ENCODE results near the gene BDH1.
"Not testable (repeated sequence)": the region's sequence is repeated elsewhere in the genome, so short reads cannot be mapped to it uniquely, and the experiment has no call there.

Gene BDH1, protein sequence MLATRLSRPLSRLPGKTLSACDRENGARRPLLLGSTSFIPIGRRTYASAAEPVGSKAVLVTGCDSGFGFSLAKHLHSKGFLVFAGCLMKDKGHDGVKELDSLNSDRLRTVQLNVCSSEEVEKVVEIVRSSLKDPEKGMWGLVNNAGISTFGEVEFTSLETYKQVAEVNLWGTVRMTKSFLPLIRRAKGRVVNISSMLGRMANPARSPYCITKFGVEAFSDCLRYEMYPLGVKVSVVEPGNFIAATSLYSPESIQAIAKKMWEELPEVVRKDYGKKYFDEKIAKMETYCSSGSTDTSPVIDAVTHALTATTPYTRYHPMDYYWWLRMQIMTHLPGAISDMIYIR

DNA sequence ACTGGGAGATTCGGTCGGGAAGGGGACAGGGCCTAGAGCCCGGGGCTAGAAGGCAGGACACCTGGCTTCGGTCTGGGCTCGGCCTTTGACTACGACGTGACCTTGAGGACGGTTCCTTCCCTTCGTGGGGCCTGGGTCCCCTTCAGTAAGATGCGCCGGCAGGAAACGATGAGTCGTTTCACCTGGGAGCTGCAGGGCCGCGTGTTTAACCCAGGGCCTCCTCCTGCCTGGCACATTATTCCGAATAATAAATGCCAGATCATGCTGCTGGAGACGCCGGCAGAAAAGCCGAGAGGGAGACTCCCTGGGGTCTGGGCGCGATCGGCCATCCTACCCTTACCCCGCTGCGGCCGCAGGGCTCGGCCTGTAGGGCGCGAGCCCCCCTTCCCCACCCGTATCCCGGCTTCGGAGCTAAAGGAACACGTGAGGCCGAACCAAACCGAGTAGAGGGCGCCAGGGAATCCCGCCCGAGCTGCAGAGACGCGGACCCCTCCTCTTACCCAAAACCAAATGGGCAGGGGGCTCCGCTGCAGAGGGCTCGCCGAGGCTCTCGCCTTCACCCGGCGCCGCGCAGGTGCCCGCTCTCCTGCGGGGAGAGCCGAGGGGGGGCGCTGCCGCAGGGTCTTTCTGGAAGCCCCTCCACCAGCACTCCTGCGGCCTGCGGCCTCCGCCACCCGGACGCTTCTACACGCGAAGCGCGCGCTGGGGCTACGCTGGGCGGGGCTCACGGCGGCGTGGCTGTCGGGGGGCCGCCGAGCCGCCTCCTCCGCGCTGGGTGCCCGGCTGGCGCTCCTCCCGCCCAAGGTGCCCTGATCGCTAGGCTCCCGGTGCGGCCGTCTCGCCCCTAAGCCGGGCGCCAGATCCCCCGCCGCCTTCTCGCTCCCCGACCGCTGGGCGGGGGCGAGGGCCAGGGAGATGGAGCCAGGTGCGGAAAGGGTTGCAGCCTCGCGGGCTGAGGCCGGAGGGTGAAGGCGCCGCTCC is at the start of gene BDH1:
BDH1 (minus strand) TSS at position 688 of the 981 bp plus-strand sequence. CDS start 9,525 bp downstream, outside the sequence.
- no peak for DNase-seq (ENCODE audit: low read depth)

DNA sequence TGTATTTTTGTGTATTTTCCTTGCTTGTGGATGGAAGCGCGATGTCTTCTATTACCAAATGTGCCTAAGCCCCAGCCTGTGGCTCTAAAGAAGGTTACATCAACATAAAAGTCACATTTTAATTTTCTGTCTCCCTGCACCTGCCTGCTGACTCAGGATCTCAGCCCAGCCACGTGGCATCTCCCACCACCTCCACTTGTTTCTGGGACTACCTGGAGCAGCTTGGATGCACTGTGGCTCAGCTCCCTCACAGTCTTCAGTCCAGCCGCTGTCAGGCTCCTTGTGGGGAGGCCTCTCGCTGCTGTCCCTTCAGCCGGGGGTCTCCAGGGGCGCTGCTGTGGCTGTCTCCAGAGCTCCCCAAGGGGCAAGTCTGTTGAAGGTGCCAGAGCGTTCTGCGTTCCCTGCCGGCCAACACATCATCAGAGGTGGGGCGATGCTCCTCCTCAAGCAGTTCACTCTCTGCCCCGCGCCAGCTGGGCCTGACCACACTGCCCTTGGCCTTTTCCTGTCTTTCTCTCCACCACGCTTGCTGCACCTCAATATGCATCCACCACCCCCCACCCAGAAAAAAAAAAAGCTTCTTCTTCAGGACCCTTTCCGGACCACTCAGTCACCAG is 47.7 kb upstream of the BDH1 start:
- no peak for DNase-seq (ENCODE audit: low read depth)

DNA sequence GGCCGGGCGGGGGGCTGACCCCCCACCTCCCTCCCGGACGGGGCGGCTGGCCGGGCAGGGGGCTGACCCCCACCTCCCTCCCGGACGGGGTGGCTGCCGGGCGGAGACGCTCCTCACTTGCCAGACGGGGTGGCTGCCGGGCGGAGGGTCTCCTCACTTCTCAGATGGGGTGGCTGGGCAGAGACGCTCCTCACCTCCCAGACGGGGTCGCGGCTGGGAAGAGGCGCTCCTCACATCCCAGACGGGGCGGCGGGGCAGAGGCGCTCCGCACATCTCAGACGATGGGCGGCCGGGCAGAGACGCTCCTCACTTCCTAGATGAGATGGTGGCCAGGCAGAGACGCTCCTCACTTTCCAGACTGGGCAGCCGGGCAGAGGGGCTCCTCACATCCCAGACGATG is 46.6 kb upstream of the BDH1 start:
- DNase-seq (ENCODE audit: low read depth) = not testable (repeated sequence)

DNA sequence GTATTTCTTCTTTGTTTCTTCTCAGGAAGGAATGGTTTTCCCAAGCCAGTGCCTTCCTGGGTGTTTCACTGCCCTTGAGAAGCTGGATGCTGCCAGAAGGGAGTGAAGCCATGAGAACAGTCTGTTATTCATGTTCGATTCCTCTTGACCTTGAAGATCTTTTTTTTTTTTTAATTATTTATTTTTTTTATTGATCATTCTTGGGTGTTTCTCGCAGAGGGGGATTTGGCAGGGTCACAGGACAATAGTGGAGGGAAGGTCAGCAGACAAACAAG is 45.7 kb upstream of the BDH1 start:
- DNase-seq (ENCODE audit: low read depth) = not testable (repeated sequence)

DNA sequence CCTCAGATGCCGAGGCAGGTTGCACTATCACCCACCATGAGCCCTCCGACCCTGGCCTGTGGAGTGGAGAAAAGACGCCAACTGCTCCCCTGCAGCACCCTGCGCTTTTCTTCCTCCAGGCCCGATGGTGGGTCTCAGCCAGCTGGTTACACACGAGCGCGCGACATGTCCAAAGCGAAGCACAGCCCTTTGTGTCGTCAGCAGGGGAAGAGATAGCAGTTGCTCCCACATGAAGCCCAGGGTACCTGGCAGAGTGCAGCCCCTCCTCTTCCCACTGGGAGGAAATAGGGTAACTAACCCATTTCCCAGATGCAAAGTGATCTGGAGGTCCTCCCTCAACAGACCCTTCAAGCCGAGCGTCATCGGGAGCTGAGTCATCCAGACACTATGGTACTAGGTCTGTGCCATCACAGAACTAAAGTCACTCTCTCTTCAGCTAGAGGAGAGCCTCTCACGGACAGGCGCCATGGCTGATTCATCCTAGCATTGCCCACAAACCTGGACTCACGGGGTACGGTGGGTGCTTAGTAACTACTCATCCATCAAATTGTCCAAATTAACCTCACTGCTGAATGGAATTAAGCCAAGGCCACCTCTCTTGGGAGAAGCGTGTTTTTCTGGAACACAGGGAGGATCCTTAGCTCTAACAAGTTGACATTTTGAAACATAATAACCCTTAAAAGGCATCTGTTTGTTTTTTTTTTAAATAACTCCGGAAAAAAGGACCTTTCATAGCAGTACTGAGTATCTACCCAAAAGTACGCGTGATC is 45.2 kb upstream of the BDH1 start:
- DNase-seq (ENCODE audit: low read depth) = peak; percentile 50

DNA sequence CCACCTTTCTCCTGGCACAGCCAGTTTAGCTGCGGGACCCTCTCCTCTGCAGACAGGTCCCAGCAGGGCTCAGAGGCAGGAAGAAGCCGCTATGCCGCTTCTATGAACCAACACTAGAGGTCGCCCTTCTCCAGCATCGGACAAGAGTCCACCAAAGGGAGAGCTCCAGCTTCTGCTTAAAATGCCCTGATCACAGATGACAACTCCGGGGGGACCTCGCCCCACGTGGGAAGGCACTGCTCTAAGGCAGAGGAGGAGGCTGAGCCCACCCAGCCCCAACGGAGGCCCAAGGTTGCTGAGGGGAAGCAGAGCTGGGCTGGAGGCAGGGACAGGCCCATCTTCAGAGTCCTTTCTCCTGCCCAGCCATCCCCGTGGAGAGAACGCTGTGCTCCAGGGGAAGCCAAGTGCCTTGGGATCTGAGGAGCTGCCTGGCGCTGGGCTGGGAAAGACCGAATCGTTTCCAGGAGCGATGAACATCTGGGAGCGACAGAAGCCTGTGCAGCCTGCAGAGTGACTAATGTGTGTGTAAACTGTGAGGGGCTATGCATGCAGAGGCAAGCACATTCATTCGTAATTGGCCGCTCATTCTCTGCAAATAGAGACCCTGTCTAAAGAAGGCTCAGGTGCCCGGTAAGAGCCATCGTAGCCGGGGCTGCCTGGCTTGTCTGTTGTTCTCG is 43.5 kb upstream of the BDH1 start:
- peak; percentile 66 for DNase-seq (ENCODE audit: low read depth)

DNA sequence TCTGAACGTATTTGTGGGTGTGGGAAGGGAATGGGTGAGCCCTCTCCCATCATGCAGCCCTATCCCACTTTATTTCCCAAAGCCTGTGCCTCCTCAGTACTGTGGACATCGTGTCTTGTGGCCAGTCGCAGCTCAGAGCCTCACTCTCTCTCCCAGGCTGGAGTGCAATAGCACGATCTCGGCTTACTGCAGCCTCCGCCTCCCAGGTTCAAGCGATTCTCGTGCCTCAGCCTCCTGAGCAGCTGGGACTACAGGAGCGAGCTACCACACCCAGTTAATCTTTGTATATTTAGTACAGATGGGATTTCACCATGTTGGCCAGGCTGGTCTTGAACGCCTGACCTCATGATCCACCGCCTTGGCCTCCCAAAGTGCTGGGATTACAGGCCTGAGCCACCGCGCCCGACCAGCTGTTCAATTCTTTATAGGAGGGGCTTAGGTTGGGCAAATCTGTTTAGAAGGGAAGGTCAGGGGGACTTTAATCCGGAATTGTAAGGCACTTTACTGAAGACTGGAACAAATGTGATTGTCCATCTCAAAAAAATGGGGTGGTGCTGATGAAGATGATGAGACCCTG is 42.7 kb upstream of the BDH1 start:
- no peak for DNase-seq (ENCODE audit: low read depth)

DNA sequence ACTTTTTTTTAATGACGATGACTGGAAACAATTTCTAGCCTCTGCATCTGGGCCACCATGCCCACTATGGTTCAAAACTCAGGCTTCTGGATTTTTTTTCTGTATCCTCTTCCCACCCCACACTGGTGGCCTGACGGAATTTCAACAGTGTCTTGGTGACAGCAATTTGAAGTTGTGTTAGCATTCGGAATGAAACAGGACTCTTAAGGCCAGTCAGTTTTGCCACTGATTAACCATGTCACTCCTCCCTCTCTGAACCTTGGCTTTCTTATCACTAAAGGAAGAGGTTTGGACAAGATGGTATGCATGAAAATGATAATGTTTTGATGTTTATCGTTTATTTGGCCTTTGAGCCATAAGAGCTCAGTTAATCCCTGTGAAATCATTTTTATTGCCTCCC is 41.6 kb upstream of the BDH1 start:
- DNase-seq (ENCODE audit: low read depth) = no peak

DNA sequence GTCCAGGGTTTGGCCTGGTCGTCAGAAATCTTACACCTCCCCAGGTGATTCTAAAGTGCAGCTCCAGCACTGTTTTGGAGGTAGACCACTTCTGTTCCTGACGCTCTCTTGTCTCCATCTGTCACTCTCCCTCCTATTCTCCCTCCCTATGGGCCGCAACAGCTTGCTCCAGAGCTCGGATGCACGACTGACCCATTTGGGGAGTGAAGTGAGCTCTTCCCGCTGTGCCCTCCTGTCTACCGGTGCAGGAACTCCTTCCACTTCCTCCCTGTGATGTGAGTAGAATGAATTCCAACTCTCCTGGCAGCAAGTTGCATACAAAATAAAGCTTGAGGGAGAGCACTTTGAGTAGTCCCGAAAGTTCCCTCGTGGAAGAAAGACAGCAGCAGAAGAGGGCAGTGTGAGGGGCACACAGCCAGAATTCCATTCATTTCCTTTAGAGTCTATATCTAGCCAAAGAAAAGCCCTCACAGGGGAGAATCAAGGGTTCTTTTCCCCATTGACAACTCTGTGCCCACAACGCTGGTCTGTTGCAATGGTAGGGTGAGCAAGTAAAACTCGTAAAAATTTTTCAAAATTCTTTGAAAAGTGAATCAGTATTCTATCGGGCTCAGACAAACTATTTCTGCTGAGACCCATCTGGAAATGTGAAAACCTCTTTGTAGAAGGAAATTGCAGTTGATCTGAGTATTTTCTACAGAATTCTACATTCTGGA is 39.9 kb upstream of the BDH1 start:
- no peak for DNase-seq (ENCODE audit: low read depth)

DNA sequence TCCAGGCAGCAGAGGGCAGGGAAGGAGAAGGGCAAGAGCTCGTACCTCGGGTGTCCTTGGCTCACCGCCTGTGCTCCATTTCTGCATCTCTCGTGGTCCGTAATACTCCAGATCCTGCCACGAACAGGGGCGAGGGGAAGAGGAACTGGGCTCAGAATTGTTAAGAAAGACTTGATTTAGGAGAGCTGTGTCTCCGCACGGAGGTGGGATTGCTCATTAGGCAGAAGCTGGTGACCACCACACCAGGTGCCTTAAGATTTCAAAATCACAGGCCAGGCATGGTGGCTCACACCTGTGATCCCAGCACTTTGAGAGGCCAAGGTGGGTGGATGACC is 37.2 kb upstream of the BDH1 start:
- no peak for DNase-seq (ENCODE audit: low read depth)

DNA sequence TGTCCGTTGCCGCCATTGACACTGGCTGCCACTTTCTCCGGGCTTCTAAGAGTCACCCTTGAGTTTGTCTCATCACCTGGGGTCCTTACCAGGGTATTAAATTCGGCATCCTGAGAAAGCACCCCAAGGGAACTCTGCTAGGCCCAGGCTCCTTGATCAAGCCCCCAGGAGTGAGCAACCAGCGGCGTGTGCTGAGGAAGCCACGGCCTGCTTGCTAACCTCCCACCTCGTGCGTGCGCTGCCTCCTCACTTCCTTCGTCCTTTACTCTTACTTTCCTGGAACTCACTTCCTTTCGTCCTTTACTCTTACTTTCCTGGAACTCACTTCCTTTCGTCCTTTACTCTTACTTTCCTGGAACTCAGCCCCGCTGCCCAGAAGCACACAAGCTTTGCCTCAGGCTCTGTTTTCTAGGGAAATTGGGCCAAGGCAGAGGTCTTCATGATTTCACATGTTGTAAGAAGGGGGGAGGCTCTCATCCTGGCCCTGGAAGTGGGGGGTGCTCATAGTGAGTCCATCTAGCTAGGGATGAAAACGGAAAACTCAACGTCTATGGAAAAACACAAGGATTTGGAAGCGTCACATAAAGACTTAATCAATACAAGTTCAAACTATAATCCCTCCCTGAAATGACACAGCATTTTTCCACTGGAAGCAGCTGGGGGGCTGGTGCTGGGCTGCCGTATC is 36.7 kb upstream of the BDH1 start:
- DNase-seq (ENCODE audit: low read depth) = no peak

DNA sequence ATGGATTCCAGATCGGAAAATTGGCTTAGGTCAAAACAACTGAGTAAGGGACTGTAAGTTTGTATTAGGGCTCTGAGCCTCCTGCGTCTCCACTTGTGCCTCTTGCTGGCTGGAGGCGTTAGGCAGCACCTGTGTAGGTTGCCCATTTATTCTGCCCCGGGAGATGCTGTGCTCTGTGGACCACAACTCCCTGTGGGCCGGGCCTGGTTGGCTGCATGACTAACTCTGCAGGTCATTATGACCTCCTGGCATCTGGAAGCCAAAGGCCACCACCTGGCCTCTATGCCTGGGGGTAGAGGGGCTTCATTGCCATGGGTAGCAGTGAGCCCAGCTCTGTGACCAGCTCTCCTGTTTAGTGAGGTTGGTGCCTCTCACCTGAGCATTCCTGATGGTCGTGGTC is 36.0 kb upstream of the BDH1 start:
- DNase-seq (ENCODE audit: low read depth) = no peak

DNA sequence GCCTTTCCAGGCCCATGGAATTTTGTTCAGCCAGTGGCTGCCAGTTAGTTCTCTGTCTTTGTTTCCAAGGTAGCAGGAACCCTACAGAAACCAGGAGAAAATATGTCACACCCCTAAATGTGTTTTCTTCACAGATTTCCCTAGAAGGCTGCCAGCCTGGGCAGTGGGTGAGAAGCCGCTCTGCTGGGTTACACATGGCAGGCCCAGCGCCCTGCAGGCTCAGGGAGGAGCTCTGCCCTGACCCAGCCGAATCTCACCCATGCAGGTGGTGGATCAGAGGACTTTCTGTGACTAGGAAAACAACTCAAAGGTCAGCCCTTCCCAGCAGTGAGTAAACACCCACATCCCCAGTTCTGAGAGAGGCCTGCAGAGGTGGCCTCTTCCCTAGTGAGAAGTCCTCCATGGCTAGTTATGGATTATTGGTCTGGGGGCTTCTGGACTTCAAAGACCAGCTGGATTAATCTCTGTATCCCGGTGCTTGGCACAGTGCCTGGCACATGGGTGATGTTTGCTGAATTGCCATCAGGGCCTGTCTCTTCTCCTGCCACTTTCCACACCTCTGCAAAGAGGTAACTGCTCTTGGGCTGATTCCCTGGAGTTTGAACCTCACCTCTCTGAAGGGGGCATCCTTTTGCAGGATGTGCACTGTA is 34.7 kb upstream of the BDH1 start:
- no peak for DNase-seq (ENCODE audit: low read depth)

DNA sequence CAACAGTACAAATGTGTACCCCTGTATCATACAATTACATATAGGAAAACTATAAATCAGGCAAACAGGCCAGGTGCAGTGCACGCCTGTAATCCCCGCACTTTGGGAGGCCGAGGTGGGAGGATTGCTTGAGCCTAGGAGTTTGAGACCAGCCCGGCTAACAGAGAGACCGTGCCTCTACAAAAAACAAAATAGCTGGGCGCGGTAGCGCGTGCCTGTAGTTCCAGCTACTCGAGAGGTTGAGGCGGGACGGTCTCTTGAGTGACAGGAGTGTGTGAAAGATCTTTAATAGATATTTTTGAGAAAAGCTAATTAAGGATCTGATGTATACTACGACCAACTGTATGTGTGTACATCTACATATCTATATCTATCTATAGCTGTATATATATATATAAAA is 33.8 kb upstream of the BDH1 start:
- DNase-seq (ENCODE audit: low read depth) = no peak

DNA sequence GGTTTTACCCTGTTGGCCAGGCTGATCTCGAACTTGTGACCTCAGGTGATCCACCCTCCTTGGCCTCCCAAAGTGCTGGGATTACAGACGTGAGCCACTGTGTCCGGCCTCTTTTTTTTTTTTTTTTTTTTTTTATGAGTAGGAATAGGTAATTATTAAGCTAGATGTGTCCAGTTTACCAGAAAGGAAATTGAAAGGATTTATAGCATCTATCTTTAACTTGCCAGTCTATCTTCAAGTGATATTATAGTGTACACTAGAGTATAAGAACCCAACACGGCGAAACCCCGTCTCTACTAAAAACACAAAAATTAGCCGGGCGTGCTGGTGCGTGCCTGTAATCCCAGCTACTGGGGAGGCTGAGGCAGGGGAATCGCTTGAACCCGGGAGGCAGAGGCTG is 31.0 kb upstream of the BDH1 start:
- DNase-seq (ENCODE audit: low read depth) = not testable (repeated sequence)

DNA sequence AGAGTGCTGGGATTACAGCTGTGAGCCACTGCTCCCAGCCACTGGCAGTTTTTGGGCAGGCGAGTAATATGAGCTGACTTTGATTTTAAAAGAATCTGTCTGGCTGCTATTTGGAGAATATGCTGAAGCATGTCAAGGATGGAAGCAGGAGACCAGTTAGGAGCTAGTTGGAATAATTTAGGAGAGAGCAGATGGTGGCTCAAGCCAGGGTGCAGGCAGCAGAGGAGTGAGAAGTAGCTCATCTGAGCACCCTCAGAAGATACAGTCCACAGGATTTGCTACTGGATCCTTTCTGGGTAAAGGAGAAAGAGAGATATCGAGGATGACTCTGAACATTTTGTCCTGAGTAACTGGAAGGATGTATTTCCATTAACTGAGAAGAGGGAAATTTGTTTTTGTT is 30.4 kb upstream of the BDH1 start:
- no peak for DNase-seq (ENCODE audit: low read depth)

DNA sequence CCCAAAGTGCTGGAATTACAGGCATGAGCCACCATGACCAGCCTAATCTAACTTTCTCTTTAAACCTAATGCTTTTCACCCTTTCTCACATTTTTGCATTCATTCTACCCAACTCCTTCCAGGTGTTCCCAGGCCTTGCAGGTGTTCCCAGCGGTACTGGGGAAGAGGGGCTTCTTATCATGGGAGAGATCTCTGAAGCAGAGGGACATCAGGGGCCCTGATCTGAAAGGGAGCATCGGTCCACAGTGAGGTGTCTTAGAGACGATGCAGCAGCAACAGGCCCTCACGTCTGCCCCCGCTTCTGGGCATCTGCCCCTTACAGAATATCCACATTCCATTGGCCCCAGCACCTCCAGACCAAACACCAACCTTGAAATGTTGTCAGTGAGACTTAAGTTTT is 29.0 kb upstream of the BDH1 start:
- DNase-seq (ENCODE audit: low read depth) = no peak

DNA sequence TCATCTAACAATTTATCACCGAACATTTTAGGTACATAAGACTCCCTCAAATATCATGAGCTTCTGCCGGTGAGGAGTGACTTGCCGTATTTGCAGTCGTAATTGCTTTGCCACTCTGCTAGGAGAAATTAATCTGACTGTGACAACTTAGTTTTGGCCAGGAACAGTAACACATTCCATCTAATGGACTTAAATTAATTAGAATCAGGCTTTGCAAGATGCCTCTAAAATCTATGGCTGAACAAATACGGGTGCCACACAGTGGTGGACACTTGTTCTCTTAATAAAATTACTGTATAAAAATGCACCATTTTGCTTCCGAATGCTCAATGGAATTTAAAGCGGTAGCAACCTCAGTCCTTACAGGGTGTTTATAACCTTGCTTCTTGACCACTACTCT is 27.6 kb upstream of the BDH1 start:
- no peak for DNase-seq (ENCODE audit: low read depth)

DNA sequence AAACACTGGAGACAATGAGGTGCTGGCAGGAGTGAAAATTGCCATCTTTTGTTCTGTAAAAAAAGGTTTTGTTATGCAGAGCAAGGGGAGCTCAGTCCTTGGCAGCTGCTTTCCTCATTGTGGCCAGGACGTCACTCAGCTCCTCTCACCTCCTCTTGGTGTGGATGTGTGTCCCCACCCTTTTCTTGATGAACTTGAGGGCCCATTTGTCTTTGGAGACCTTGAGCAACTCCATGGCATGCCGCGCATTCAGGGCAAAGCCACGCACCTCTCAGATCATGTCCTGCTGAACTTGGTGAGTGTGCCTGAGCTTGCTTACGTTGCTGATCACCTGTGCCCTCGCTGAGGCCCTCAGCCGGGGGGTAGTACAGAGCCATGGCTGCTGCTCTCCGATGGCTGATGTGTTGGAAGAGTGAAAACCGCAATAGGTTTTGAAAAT is 24.5 kb upstream of the BDH1 start:
- no peak for DNase-seq (ENCODE audit: low read depth)

DNA sequence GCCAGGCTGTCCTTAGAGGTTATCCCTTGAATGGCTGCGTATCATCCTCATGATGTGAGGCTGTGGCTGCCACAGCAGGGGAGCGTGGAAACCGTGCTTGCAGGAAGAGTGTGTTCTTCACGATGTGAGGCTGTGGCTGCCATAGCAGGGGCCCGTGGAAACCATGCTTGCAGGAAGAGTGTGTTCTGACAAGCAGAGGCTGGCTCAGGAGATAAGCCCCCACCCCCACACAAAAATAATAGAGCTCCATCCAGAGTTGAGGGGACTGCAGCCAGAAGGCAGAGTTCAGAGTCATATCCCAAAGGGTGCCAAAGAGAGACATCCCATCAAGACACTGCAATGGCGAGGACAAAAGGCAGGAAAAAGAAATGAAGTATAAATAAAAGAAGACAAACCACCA is 22.6 kb upstream of the BDH1 start:
- DNase-seq (ENCODE audit: low read depth) = no peak

All from amniotic epithelial cell (primary cell).